GM19395 (cell line): Measurements from ENCODE around the gene TMEM120B.

ENCODE experiments used
- ATAC-seq: cut with Tn5 transposase; IDR thresholded peaks from one replicate; pipeline ENCODE4 v1.9.1; 2021; ENCODE audit warnings: mild to moderate bottlenecking, moderate library complexity; ENCODE audit not compliant: unreplicated experiment

The TMEM120B gene

GRCh38 chr12:121812921-121813896 is 100.7 kb downstream of the TMEM120B start:
- no peak for ATAC-seq

GRCh38 chr12:121813951-121814350 is 101.4 kb downstream of the TMEM120B start:
- ATAC-seq: no peak

GRCh38 chr12:121814429-121815119 is 102.0 kb downstream of the TMEM120B start:
- no peak for ATAC-seq

- no peak for ATAC-seq
Measured at GRCh38 chr12:121815263-121815662, 102.7 kb downstream of the TMEM120B start.

GRCh38 chr12:121816925-121817647 is 104.5 kb downstream of the TMEM120B start:
- ATAC-seq: no peak

GRCh38 chr12:121817648-121818043 is 105.1 kb downstream of the TMEM120B start:
- no peak for ATAC-seq

GRCh38 chr12:121819212-121819949 is 106.8 kb downstream of the TMEM120B start:
- ATAC-seq: no peak

- no peak for ATAC-seq
Measured at GRCh38 chr12:121820056-121820455, 107.5 kb downstream of the TMEM120B start.

GRCh38 chr12:121822393-121823100 is 110.0 kb downstream of the TMEM120B start:
- no peak for ATAC-seq

- no peak for ATAC-seq
Measured at GRCh38 chr12:121823101-121823726, 110.7 kb downstream of the TMEM120B start.

GRCh38 chr12:121823727-121824115 is 111.2 kb downstream of the TMEM120B start:
- ATAC-seq: no peak

- ATAC-seq: no peak
Measured at GRCh38 chr12:121825041-121825523, 112.5 kb downstream of the TMEM120B start.

GRCh38 chr12:121826318-121827150 is 114.0 kb downstream of the TMEM120B start:
- ATAC-seq: no peak

GRCh38 chr12:121827351-121828099 is 115.0 kb downstream of the TMEM120B start:
- no peak for ATAC-seq

GRCh38 chr12:121828306-121828705 is 115.8 kb downstream of the TMEM120B start:
- ATAC-seq: no peak

GRCh38 chr12:121828826-121829225 is 116.3 kb downstream of the TMEM120B start:
- no peak for ATAC-seq

GRCh38 chr12:121829250-121829918 is 116.8 kb downstream of the TMEM120B start:
- no peak for ATAC-seq
